DMS 273 (cell line): ENCODE data around the gene KIF5C.

Experiments used
- DNase-seq: peaks from one replicate; lab custom pipeline; 2025; ENCODE audit not compliant: unreplicated experiment; lab: John Stamatoyannopoulos, UW

Gene KIF5C

DNA sequence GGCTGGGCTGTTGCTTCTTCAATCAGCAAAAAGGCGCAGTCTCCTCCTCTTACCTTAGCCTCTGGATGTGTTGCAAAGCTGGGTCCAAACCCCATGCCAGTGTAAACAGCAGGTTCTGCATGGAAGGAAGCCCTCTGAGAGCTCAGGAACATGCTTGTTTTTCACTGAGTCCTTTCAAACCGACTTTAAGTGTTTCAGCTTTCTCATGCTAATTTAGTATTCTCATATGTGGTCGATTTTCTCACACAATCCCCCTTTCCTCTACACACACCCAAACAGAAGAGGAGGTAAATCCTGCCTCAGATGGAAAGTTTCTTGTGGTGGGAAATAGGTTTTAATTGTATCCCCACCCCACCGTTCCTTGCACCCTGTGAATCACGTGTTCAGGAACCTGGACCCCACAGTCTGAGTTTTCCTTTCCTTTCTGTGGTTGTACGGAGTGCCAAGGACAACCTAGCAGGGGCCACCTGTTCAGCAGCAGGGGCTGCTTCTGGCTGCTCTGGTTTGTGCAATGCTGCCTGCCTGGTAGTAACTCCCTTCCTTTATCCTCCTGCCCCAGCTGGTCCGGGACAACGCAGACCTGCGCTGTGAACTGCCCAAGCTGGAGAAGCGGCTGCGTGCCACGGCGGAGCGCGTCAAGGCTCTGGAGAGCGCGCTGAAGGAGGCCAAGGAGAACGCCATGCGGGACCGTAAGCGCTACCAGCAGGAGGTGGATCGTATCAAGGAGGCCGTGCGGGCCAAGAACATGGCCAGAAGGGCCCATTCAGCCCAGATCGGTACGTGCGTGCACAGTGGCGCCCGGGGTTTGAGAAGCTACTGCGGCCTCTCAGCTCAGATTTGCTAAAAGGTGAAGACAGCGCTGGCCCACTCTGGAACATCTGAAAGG, 134.8 kb downstream of the KIF5C start:
- no peak for DNase-seq

DNA sequence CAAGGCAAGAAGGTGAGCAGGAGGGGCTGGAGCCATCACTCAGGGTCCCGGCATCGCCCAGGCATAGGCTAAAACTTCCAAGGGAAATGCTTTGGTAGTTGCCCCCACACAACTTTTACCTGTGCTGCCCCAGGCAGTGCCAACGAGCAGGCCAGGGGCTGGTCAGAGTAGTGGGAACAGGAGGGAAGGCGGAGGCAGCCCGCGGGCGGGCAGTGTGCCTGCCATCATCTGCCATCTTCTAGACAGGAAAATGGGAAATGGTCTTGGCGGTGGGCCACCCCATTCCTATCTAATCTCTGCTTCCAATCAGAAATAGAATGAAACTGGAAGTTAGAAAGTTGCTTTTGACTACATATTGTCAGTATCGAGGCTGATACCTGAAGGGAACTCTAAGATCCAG, 137.5 kb downstream of the KIF5C start:
- no peak for DNase-seq

DNA sequence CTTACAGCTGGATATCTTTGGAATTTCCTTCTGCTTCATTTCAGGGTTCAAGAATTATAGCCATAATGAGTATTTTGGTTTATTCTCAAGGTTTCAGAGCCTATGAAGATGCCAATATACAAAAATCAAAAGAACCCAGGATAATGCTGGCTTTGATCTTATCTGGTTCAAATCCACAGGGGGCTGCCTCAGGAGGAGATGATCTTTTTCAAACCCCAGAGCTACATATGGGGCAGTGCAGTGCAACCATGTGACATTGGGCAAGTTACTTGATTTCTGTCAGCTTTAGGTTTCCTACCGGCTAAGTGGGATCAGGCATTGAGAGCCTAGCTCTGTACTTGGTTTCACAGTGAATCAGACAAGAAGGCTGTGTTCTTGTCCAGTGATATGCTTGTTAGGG, 140.5 kb downstream of the KIF5C start:
- no peak for DNase-seq

DNA sequence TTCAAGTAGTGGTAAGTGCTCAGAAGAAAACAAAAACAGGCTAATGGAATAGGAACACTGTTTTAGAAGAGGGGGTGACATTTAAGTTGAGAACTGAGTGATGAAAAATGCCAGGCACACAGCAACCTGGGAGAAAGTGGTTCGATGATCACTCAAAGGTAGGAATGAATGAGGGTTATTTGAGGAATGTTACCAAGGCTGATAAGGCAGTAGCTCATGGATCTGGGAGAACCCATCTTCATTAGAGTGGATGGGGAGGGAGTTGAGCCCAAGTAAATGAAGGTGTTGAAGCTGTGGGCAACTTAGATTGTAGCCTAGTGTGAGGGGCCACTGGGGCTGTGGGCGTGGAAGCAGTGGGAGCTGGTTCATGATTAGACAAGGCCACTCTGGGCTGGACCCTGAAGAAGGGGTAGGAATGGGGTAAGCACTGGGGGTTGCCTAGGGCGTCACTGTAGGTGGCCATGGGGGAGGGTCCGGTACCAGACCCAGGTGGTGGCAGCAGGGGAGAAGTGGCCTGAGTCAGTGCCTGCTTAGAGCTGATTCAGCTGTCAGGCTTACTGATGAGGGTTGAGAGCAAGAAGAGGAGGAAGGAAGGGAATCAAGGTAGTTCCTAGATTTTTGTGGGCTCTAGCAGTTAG, 141.0 kb downstream of the KIF5C start:
- DNase-seq, result no peak

DNA sequence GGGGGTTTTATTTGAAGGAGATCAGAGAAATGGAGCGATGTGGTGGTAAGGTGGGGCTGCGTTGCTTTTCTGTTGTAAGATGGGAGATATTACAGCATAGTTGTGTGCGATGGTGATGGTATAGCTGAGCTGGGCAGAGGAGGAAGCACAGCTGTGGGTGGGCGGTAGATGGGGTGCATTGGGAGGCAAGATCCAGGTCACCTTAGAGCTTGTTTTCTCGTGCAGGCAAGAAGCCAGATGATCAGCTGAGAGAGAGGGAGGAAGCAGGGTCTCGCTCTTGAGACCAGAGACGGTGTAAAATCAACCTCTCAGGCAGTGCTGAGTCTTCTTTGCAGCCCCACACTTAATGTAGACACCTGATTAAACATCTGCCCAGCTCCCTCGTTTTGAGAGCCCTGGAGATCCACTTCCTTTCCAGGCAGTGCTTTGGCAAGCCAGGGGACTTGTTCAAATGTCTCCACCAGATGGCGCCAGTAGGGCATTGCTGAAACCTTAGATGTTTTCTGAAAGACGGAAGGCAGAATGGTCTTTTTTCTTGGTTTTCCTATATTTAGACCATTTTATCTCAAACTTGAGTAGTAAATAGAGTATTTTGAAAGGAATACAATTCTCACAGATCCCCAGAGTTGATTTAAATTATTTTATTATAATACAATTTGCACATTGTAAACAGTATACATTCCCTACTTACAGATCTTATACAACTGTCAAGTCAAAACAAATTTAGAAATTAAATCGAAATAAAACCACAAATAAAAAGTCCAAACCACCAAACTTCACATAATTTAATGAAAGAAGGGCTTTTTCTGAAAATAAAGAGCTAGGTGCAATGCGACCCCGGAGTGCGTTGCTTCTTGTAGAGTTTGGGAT, 142.3 kb downstream of the KIF5C start:
- peak; percentile 90 for DNase-seq

DNA sequence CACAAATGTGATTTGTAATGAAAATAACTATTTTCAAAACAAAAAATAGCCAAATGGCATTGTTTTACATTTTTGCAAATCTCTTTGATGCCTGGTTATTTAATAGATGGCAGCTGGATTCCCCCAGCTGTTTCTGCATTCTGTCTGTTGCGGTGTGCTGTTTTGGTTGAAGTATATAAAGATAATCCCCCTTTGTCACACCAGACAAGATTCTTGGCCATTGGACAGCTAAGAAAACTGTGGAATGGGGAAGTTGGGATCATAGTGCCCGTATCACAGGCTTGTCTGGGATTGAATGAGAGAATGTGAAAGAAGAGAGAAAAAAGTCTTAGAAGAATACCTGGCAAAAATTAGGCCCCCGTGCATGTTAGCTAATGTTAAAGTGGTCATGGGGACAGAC, 144.0 kb downstream of the KIF5C start:
- no peak for DNase-seq

DNA sequence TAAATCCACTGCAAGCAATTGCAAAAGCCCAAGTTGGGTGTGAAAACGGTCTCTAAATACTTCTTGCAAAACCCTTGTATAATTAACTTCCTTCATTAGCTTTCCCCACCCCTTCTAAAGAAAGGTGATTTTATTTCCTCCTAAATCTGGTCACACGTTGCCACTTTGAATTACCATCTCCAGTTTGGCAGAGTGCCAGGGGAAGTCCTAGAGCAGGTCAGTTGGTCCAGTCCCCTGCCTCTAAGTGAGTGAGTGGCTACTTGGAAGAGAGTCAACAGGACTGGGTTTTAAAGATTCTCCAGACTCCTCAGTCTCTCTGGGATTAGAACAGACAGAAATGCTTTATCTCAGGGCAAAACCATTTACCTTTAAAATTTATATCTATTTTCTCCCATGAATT, 144.7 kb downstream of the KIF5C start:
- DNase-seq, result peak; percentile 24

DNA sequence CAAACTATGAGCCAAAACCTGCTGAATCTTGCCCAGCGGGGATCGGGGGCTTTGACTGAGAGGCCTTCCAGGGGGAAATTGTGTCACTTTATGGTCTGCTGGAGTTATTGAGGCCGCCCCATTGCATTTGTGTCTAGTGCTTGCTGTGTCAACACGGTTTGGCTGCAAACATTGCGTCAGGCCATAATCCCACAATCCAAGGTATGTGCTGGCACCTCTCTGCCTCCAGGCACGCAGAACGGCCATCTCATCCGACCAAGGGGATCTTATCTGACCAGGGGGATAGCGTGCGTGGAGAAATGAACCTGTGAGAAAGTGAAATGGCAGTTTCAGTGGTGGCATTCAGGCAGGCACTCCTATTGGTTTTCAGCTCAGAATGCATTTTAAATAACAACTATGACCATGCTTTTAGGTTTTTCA, 145.4 kb downstream of the KIF5C start:
- no peak for DNase-seq

DNA sequence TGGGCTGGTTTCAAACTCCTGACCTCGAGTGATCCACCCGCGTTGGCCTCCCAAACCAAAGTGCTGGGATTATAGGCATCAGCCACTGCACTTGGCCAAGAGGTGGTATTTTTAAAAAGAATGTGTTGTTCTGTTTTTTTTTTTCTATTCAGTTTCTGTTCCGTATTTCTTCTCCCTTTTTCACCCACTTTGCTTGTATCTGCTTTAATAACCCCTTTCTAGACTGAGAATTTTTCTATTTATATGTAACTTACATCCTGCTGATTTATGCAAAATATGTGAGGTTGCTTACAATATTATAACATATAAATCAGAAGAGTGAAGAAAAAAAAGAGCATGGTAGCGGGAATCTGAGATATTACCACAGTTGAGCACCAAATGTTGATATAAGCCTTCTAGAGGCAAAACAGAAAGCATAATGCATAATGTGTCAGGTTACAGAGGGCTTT, 146.3 kb downstream of the KIF5C start:
- no peak for DNase-seq

DNA sequence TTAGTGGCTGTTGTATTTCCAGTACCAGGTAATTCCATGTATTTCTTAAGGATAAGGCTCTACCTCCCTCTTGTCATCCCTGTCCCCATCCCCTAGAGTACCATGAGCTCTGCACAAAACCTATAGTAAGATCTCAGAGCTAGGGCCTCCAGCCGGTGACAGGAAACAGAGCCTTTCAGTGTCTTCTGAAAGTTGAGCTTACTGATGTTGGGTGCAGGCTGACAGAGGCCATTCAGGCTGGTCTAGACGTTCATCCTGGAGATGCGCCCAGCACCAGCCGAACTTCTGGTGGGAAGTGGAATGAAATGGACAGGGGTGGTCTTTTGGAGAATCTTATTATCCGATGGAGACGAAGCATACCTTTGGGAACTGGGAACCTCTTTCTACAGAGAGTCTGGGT, 146.7 kb downstream of the KIF5C start:
- DNase-seq, result no peak

DNA sequence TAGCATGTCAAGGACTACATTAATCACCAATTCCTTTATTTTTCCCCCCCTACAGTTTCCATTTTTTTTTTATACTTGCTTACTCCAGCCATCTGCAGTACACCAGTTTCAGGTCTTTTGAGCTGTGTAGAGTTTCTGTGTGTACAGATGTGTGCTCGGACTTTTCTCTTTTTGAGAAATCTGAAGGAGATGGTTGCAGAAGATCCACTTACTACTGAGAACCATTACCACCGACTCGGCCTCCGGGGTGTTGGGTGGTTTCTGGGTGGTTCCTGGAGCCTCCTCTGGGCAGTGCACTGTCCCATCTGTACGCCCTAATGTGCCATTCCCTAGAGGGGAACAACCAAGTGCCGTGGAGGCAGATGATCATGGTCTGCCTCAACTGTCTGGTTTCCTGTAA, 148.1 kb downstream of the KIF5C start:
- DNase-seq, result no peak

DNA sequence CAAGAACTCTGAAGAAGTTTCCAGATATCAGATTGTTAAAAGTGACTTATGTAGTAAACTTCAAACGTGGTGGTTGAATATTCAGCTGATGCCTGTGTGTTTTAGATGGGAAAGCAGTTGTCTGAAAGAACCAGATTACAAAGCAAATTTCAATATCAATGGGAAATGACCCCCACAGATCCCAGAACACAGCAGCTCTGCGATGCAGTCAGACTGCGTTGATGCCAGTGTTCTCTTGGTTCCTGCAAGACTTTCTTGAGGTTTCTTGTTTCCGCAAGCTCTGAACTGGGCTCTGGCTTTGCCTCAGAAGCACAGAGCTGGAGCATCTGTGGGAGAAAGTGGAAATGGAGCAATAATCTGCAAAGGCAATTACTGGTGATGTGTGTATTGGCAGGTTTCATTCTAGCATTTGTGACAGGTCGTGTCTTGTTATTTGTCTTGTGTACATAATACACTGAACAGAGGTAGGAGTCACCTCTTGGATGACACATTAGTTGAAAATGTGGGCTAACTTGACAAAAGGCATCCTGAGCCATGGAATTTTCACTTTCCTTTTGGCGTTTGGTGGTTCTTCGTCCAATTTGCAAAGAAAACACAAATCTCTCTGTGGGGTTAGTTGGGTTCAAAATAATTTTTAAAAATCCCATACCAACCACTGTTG, 152.7 kb downstream of the KIF5C start:
- no peak for DNase-seq

DNA sequence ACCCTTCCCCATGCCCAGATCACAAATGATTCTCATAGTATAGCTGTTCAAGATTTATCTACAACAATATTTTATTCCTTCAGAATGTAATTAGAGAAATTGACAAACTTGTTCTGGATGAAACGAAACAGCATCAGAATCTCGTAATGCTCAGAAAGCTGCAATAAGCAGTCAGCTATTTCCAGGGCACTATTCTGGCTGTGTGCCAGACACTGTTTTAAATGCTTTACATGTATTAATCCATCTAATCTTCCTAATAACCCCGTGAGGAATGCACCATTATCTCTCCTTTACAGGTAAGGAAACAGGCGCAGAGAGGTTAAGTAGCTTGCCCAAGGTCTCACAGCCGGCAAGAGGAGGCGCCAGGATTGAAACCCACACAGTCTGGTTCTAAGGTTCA, 153.3 kb downstream of the KIF5C start:
- peak; percentile 29 for DNase-seq

DNA sequence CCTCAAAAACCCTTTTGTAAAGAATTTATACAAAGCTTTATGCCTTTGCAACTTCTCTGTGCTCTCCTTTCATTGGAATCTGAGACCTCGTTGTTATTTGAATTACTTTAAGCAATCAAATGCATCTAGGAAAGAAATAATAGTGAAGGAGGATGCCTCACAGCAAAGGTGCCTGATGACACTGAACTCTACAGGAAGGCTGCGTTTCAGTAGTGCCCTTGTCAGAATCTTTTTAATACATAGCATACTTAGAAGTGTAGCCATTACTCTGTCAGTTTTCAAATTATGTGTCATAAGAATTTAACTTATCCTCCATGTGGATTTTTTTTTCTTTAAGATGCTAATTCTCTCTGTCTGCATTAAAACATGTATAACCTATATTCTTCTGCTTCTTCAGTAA, 153.9 kb downstream of the KIF5C start:
- DNase-seq, result no peak

DNA sequence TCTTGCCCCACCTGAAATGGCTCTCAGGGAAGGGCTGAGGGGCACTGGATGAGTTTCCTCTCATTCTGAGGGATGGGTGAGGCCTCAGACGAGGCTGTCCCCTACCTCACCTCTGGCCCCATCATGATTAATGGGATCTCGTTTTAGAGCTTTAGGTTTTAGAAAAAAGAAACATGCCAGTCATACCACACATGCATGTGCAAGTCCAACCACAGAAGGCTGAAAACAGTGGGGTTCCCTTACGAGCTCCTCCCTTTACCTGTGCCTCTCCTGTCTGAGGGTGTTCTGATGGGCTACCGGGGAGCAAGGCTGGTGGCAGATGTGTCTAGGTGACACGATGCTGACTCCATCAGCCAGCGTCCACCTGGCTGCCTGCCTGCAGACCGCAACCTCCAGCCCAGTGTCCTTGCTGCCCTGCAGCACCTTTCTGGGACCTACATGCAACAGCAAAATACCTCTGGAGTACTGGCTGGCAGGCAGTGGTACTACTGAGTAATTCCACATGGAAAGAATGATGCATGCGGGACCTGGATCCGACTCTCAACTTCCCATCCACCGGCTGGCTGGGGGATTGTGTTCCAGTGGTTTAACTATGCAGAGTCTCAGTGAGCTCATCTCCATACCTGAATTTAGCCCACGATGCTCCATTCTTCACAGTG, 154.4 kb downstream of the KIF5C start:
- DNase-seq, result no peak

DNA sequence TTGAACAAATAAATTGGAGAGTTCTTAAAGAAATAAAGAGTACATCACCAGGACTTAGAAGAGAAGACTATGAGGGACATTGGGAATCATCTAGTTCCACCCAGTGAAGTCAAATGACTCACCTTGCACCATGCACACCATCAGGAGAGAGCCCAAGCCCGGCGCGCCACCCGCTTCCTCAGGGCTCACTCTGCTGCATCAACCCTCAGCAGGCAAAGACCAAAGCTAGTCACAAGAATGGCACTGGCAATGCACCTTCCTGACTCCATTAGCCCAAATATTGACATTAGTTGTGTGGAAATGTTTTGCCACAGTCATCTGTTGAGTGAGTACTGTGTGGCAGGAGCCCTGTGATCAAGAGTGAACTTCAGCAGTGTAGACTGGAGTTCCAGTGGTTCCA, 156.4 kb downstream of the KIF5C start:
- DNase-seq, result no peak

DNA sequence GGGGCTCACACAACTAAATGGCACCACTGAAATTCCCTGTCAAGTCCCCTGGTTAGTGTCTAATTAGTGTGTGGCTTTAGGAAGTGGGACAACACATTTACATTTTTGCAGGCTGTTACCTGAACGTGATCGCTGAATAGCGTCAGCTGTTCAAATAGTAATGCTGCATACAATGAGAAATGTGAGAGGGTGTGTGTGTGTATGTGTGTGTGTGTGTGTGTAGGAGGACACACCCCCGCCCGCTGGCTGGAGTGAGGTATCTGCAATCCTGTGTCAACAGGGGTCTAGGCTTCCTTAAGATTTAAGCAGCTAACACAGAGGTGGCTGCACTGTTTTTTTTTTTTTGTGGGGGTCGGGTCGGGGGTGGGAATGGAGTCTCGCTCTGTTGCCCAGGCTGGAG, 158.7 kb downstream of the KIF5C start:
- DNase-seq, result no peak

DNA sequence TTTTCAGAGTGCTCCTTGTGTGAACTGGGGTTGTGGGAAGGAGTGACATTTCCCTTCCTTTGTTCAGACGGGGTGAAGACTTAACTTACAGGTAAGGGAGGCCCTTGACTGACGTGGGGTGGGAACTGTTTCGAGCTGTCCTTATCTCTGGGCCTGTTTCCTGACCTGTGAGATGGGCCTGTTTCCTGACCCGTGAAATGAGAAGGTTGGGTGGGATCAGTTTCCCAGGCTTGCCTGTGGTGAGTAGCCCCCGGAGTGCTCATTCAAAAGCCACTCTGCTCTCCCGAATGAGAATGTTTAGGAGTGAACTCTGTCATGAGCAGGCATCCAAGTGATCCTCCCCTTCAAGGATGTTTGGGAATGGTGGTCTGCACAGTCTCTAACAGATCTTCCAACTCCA, 159.4 kb downstream of the KIF5C start:
- no peak for DNase-seq

DNA sequence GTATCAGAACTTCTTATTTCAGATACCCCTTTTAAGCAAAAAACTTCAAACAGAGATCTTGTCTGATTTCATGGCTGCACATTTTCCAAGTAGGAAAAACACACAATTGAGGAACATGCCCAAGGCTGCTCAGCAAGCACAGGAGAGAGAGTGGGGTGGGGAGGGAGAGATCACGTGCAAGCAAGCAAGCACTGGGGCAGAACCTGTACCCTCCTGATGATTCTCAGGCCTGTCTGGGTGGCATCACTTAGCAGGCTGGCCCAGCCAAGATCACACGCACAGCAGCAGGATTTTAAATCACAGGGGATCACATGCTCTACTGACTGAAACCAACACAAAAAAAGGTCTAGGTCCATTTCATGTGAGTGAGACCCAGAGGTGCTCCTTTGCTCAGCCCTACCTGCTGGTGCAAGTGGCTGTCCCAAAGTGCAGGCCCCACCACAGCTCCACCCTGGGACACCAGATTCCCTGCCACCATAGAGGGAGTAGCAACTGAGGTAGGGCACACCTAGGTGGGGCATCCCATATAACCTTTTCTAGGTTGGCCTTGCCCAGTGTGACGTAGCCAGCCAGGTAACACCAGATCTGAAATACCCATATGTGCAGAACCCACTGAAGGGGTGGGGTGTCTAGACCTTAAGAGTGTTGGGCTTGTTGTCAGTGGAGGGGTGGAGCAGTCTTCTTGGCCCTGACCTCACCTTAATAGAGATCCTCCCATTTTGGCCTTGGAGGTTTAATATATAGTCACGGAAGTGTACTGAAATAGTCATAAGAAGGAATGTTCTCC, 161.7 kb downstream of the KIF5C start:
- no peak for DNase-seq

DNA sequence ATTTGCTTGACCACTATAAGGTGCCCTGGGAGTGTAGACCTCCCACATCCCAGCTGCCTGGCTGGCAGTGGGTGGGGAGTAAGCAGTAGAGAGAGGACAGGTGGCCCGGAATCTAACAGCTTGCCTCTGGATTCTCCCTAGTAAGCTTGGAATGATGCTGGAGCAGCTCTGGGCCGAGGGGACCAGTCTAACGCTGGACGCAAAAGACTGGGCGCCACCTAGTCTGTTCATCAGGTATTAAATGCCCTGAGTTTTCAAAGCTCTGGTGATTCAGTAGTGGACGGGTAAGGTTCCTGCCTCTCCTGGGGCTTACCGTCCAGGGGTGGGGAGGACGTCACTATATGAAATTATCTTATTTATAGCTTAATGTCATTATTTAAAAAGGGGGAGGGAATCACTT, 162.8 kb downstream of the KIF5C start:
- DNase-seq, result peak; percentile 37
